SK-MEL-5 (cell line): Measurements from ENCODE around the gene PLEKHG5. TPM values are rescaled to one million over a fixed set of nuclear protein-coding genes. Genes with fewer than 3 reads are reported as not detected.
"Not testable (repeated sequence)": the region's sequence is repeated elsewhere in the genome, so short reads cannot be mapped to it uniquely, and the experiment has no call there.

Experiments used
- DNase-seq: peaks from one replicate; pipeline ENCODE4 v3.0.0-alpha.2; 2016; ENCODE audit warnings: low read depth, low spot score
- in situ Hi-C: cut with HindIII; loops from 2 replicates; pipeline ENCODE4 v1.10.0; 2016; ENCODE audit warnings: low sequenced_read_pairs, high pct_unique_total_duplicates, low pct_unique_long_range_greater_than_20kb
- total RNA-seq: library from RNA; depleted of rRNA; stranded (reverse); fragments of >200 nt; shearing (Covaris generic); gene quantifications from 2 replicates; pipeline ENCODE4 v1.2.3, GENCODE V29; 2014

Gene PLEKHG5
- total RNA-seq, 1 experiment from 2014 or later, result 2.7 TPM

- DNase-seq, result peak; percentile 67
- in situ Hi-C loops, result no loop called here
Observed at GRCh38 chr1:6445062-6445763, 46.3 kb downstream of the PLEKHG5 start.

GRCh38 chr1:6444377-6444776 lies 47.1 kb downstream of the PLEKHG5 start:
- in situ Hi-C loops, result no loop called here
- DNase-seq, result no peak

DNA sequence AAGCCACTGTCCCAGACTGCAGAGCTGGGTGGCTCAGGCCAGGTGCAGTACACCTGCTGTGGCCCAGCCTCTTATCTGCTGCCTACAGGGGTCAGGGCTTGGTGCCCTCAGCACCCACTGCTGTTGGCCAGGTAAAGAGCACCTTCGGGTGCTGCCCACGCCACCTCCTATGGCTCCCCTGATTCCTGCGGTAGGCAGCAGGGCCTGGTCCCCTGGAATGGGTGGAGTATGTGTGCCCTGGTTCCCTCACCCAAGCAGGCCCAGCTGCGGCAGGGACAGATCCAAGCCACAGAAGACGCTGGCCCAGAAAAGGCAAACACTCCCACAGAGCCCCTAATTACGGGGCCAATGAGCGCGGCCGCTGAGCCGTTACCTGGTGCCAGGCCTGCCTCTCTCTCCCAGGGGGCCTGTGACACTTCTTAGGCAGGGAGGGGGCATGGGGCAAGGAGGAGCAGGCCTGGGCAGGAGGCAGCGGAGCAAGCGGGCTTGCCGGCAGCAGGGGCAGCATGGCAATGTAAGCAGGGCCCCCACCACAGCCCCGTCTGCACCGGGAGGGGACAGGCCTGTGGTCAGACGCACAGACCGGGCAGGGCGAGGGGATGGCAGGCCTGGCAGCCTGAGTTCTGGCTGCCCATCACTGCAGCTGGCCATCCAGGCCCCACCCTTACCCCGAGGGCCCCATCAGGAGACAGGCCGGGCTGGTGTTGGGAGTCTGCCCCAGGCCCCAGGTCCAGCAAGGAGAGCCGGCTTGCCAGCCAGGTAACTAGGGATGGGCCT lies 47.9 kb downstream of the PLEKHG5 start:
- in situ Hi-C loops, result no loop called here
- DNase-seq, result no peak

DNA sequence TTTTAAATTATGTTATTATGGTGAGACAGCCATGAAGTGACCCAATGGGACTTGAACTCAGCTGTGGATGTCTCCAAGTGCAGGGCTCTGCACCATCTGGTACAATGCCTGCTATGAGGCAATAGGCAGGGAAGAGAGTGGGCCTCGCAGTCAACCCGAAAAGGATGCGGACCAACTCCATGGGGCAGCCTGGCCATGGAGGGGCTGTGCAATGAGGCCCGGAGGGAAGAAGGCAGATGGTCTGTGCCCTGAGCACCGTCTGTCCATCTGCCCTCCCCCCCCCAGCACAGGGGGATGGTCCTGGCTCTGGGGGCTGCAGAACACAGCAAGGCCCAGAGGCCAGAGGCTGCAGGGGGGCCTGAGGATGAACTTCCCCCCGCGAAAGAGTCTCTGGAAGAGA lies 49.9 kb downstream of the PLEKHG5 start:
- in situ Hi-C loops, result no loop called here
- no peak for DNase-seq

DNA sequence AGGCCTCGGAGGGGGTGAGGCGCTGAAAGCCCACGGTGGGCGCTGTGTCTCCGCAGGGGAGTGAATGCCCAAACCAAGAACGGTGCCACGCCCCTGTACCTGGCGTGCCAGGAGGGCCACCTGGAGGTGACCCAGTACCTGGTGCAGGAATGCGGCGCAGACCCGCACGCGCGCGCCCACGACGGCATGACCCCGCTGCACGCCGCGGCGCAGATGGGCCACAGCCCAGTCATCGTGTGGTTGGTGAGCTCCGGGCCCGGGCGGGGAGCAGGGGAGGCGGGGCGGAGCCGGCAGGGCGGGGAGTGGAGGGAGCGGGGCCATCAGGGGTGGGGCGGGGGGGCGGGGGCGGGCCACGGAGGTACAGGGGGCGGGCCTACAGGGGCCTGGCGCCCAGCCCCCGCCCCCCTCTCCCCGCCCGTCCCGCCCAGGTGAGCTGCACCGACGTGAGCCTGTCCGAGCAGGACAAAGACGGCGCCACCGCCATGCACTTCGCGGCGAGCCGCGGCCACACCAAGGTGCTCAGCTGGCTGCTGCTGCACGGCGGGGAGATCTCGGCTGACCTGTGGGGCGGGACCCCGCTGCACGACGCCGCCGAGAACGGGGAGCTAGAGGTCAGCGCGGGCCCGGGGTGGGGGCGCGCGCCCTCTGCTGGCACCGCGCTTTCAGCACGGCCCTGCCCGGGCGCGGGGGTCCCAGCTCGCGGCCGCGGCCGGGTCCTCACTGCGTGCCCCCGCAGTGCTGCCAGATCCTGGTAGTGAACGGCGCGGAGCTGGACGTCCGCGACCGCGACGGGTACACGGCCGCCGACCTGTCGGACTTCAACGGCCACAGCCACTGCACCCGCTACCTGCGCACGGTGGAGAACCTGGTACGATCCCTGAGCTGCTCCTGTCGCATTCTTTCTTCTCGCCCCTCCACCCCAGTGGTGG lies 51.0 kb downstream of the PLEKHG5 start:
- in situ Hi-C loops, result no loop called here
- DNase-seq, result peak; percentile 51

DNA sequence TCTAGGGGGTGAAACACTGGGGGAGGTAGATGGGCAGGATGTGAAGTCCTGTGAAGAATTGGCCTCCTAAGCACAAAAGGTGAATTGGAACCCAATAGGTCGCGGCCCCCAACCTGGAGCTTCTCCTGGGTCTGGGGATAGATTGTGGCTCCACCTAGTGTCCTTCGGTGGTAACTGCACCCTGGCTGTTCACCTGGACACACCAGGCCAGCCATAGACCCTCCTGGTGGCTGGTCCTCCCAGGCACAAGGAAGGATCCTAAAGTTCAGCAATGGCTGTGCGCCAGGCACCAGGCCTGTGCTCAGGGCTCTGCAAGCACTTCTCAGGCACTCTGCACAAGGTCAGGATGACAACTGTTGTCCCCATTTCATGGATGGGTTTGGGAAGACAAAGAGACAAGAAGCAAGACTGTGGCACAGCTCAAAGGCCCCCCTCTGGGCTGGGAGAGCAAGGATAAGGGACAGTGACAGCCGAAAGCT lies 53.4 kb downstream of the PLEKHG5 start:
- in situ Hi-C loops, result no loop called here
- DNase-seq, result peak; percentile 71

DNA sequence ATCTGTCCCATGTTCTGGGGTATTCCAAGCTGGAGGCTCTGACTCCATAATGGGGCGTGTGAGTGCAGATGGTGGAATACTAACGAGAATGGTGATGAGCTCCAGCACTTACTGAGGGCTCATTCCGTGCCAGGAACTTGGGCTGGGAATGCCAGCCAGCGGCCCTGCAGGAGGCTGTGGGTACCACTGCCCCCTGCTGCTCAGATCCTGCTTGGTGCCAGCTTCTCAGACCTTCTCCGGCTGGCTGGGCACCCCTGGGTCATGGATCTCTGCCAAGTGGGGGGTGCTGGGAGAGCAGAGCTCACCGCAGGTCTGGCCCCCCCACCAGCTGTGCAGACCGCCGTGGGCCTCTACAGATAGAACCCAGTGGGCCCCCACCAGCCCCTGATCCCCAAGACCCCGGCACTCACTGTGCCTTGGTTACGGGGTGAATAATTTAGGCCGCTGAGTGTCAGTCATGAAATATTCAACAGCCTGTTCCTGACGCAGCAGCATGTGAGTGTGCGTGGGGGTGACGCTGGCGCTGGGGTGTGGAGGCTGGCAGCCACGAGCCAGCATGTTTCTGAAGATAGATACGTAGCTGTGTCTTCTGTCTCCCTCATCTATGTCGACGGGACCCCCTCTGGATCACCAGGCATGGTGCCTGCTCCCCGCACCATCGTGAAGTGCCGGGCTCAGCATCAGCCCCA lies 54.3 kb downstream of the PLEKHG5 start:
- in situ Hi-C loops, result not testable (repeated sequence)
- peak; percentile 54 for DNase-seq

DNA sequence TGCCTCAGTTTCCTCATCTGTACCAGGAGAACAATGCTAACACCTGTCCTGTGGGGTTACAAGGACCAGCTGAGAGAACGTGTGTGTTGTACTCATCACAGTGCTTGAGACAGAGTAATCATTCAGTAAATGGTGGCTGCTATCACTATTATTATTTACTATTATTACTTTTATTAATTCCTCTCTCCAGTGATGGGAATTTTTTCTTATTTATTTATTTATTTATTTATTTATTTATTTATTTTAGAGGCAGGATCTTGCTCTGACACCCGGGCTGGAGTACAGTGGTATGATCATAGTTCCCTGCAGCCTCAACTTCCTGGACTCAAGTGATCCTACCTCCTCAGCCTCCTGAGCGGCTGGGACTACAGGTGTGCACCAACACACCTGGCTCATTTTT lies 55.2 kb downstream of the PLEKHG5 start:
- DNase-seq, in situ Hi-C loops: not testable (repeated sequence)

- DNase-seq, result no peak
- in situ Hi-C loops, result no loop called here
Observed at GRCh38 chr1:6435547-6435946, 55.9 kb downstream of the PLEKHG5 start.

- no peak for DNase-seq
- in situ Hi-C loops, result no loop called here
Observed at GRCh38 chr1:6435129-6435528, 56.3 kb downstream of the PLEKHG5 start.

GRCh38 chr1:6434186-6434585 lies 57.3 kb downstream of the PLEKHG5 start:
- in situ Hi-C loops, result no loop called here
- no peak for DNase-seq

- DNase-seq, in situ Hi-C loops: not testable (repeated sequence)
Observed at GRCh38 chr1:6431645-6432579, 59.6 kb downstream of the PLEKHG5 start.

GRCh38 chr1:6429660-6430411 lies 61.6 kb downstream of the PLEKHG5 start:
- DNase-seq, in situ Hi-C loops: not testable (repeated sequence)

DNA sequence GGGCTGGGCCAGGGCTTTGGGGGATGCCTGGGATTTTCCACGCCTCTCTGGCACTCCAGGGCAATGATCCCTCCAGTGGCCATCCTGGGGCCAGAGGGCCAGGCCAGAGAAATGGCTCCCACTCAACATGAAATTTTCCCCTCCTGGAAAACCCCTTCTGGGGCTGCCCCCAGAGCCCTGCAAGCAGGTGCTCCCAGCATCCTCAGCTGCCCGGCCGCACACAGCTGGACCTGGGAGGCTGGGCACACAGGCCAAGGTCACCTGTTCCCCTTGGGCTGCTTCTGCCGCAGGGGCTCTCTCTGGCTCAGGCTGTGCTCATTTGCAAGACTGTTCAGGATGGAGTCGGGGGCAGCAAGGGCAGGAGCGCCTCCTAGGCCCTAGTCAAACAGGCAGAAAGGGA lies 63.0 kb downstream of the PLEKHG5 start:
- DNase-seq, in situ Hi-C loops: not testable (repeated sequence)

DNA sequence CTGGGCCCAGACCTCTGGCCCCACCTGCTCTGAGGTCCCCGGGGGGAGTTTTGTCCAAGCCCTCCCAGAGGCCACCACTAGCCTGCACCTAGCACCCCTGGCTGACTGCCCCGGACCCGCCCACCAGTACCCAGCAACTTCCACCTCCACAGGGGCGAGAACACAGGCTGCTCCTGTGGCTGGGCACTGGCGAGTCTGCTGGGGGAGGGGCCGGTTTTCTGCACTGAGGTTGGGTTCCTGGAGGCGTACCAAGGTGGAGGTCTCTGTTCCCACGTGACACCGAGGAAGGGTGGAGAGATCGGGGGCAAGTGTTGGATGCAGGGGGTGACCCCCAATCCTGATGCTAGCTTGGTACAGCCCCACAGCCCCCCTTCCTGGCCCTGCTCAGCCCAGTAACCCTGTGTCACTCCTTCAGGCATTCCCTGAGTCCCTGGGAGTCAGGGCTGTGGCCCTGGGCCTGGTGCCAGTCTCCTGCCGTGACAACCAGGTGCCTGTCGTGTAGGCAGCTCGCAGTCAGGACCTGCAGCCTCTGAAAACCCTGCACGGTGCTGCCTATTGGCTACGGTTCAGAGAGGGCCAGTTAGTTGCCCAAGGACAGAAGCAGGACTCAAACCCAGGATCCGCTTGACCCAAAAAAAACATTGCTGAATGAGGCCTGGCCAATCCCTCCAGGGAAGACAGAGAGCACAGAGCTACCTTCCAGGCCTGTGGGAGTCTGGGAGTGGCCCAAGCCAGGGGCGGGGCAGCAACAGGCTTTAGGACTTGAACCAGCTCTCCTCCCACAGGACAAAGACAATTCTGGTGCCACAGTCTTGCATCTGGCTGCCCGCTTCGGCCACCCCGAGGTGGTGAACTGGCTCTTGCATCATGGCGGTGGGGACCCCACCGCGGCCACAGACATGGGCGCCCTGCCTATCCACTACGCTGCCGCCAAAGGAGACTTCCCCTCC lies 63.8 kb downstream of the PLEKHG5 start:
- DNase-seq, result no peak
- in situ Hi-C loops, result no loop called here
